Sigmoid colon (tissue), 7 donors: ENCODE results near the gene FRAT2. TPM values are rescaled to one million over a fixed set of nuclear protein-coding genes. Genes with fewer than 3 reads are reported as not detected.

Experiments
- DNase-seq: peaks from one replicate; pipeline ENCODE4 v3.0.0-alpha.2; 2019
- H3K27ac ChIP-seq, 4 donors: fragments of 200-600 bp; sonication (generic); one replicate each; pipeline ENCODE4 v1.5.1; 2016 to 2019; ENCODE audit warnings: mild to moderate bottlenecking in 1 of 4
- H3K27me3 ChIP-seq, 3 donors: fragments of 200-600 bp; sonication (generic); one replicate each; pipeline ENCODE4 v1.5.1; 2019; ENCODE audit warnings: mild to moderate bottlenecking in 1 of 3
- H3K36me3 ChIP-seq, 4 donors: fragments of 200-600 bp; sonication (generic); one replicate each; pipeline ENCODE4 v1.5.1; 2016 to 2019
- H3K4me1 ChIP-seq, 4 donors: fragments of 200-600 bp; sonication (generic); one replicate each; pipeline ENCODE4 v1.5.1; 2017 to 2019
- H3K4me3 ChIP-seq, 4 donors: fragments of 200-600 bp; sonication (generic); one replicate each; pipeline ENCODE4 v1.5.1; 2017 to 2019; ENCODE audit warnings: mild to moderate bottlenecking in 2 of 4, moderate library complexity in 1 of 4
- H3K9me3 ChIP-seq, 4 donors: fragments of 200-600 bp in 3 of 4; sonication (generic) in 3 of 4; one replicate each; pipeline versions ENCODE4 v1.5.1 to v1.6.1; 2013 to 2019
- EP300 ChIP-seq, 4 donors: sonication (generic); formaldehyde crosslinking; IDR thresholded peaks; one replicate each; pipeline ENCODE4 v1.6.1; 2017; ENCODE audit warnings: antibody characterized with exemption in 4 of 4
- POLR2A ChIP-seq, 2 donors: fragments of 450-650 bp; IDR thresholded peaks; one replicate each; pipeline ENCODE4 v1.6.1; 2016; ENCODE audit warnings: antibody characterized with exemption in 2 of 2, mild to moderate bottlenecking in 2 of 2, moderate library complexity in 2 of 2
- POLR2AphosphoS5 ChIP-seq, 4 donors: sonication (generic); formaldehyde crosslinking; IDR thresholded peaks; one replicate each; pipeline ENCODE4 v1.6.1; 2017; ENCODE audit warnings: antibody characterized with exemption in 4 of 4
- WGBS, 2 donors: extraction: QIAGEN DNeasy Blood & Tissue Kit; methylation state at CpG; one replicate each; pipeline ENCODE4 v1.1.7; 2013; 5-methylcytosine and 5-hydroxymethylcytosine counted together
- intact Hi-C: fragments of 100-400 bp; cut with DNase I; formaldehyde crosslinking; loops from one replicate; pipeline ENCODE4 v1.15.1; 2023
- polyA plus RNA-seq, 3 donors: library from polyadenylated mRNA; stranded (reverse); fragments of 200-250 nt; gene quantifications; one replicate each; pipeline ENCODE4 v1.2.3, GENCODE V29; 2013
- total RNA-seq, 4 donors: library from RNA; depleted of rRNA; stranded (reverse); fragments of >200 nt; gene quantifications; one replicate each; pipeline ENCODE4 v1.1.0, GENCODE V29; 2016
- TF ChIP-seq, protein P1 (sequence below), 4 experiments: fragments of 450-650 bp in 3 of 4; fragments of 200-600 bp in 1 of 4; IDR thresholded peaks; one replicate each; pipeline ENCODE4 v1.5.1; 2016 to 2019; ENCODE audit warnings: antibody characterized with exemption in 4 of 4, mild to moderate bottlenecking in 3 of 4, moderate library complexity in 2 of 4
- donor health status: healthy with polysubstance abuse.
- donor health status: Bipolar disorder and iron deficiency.
- donor health status: healthy.

FRAT2 gene
- total and polyA plus RNA-seq, 7 donors = 11.9 to 31.0 (median 18.9) TPM

DNA sequence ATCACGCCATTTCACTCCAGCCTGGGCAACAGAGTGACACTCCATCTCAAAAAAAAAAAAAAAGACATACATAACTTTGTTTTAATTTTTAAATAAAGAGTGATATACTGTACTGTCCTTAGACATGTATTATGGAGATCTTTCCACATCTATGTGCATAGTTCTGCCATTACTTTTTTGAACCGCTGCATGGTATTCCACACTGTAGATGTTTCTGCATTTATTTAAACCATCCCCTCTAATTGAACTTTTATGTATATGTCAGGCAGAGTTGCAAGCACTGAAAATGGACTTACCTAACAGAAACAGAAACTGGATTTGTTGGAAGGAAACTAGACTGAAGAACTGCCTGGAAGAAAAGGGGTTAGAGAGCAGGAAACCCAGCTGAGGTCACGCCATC lies 33.5 kb downstream of the FRAT2 start:
- H3K4me3 ChIP-seq = no peak overlapping the region
- no peaks in the 10 kb centered on the region for H3K27me3 ChIP-seq
- TF ChIP-seq POLR2AphosphoS5 (IDR thresholded peaks at IDR 0.05) = no peak
- TF ChIP-seq EP300 (IDR thresholded peaks at IDR 0.05) = no peak
- no peak for TF ChIP-seq POLR2A (IDR thresholded peaks at IDR 0.05)
- TF ChIP-seq, protein P1, sequence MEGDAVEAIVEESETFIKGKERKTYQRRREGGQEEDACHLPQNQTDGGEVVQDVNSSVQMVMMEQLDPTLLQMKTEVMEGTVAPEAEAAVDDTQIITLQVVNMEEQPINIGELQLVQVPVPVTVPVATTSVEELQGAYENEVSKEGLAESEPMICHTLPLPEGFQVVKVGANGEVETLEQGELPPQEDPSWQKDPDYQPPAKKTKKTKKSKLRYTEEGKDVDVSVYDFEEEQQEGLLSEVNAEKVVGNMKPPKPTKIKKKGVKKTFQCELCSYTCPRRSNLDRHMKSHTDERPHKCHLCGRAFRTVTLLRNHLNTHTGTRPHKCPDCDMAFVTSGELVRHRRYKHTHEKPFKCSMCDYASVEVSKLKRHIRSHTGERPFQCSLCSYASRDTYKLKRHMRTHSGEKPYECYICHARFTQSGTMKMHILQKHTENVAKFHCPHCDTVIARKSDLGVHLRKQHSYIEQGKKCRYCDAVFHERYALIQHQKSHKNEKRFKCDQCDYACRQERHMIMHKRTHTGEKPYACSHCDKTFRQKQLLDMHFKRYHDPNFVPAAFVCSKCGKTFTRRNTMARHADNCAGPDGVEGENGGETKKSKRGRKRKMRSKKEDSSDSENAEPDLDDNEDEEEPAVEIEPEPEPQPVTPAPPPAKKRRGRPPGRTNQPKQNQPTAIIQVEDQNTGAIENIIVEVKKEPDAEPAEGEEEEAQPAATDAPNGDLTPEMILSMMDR (IDR thresholded peaks at IDR 0.05) = no peak
- no peaks in the 10 kb centered on the region for H3K4me1 ChIP-seq
- WGBS, 2 donors = 93 to 97% methylated on average over 3 of the region's 3 CpGs
- intact Hi-C loops = no loop called here
- no peak for DNase-seq
- no peak overlapping the region for H3K27ac ChIP-seq
- no peaks in the 10 kb centered on the region for H3K36me3 ChIP-seq
- no peaks in the 10 kb centered on the region for H3K9me3 ChIP-seq

DNA sequence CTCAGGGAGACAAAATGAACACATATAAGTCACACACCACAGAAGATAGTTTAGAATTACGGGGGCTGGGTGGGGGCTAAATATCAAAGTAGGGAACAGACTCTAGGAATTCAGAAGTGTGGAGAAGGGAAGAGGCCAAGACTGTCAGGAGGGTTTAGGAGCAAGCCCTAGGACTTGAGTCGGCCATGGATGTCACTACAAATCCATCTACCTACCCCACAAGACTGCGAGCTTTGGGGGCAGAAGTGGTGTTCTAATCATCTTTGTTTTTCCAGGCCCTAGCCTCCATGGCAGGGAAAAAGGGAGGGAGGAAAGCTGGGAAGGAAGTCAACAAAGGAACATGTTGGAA lies 36.3 kb downstream of the FRAT2 start:
- no peak for TF ChIP-seq POLR2A (IDR thresholded peaks at IDR 0.05)
- TF ChIP-seq EP300 (IDR thresholded peaks at IDR 0.05) = no peak
- TF ChIP-seq, protein P1 (IDR thresholded peaks at IDR 0.05) = no peak
- no peak for TF ChIP-seq POLR2AphosphoS5 (IDR thresholded peaks at IDR 0.05)
- Histone ChIP-seq H3K27ac (no peak overlapping the region), H3K4me3 (no peak overlapping the region), H3K4me1 (no peaks in the 10 kb centered on the region), H3K27me3 (no peaks in the 10 kb centered on the region), H3K36me3 (no peaks in the 10 kb centered on the region), H3K9me3 (no peaks in the 10 kb centered on the region)
- WGBS, 2 donors = 86% methylated on average over 3 of the region's 3 CpGs
- intact Hi-C loops = no loop called here
- no peak for DNase-seq

DNA sequence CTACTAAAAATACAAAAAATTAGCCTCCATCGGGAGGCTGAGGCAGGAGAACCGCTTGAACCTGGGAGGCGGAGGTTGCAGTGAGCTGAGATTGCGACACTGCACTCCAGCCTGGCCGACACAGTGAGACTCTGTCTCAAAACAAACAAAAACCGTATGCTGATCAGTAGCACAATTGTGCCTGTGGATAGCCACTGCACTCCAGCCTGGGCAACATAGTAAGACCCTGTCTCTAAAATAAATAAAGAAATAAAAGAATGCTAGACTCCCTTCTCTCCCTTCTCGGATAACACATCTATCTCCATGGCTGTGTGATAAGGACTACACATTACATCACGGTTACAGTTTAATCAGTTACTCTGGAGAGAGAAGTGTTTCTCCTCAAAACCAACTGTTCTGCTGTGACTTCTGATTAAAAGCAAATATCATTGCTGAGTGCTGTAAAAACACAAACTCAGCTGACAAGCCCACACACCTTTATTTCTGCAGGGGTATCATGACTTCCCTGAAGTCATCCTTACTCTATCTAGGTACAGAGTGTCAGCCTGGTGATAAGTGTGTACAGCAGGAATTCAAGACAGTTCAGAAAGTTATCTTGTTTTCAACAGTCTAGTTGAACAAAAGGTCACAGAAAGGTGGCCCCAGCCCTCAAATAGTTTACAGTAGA lies 36.8 kb downstream of the FRAT2 start:
- WGBS, 2 donors = 53 to 80% methylated on average over 8 of the region's 8 CpGs
- Histone ChIP-seq H3K27ac (no peak overlapping the region), H3K9me3 (no peaks in the 10 kb centered on the region), H3K4me1 (peaks cover 0 to 4% (median 0%) of the 10 kb centered on the region in 4 donors), H3K27me3 (no peaks in the 10 kb centered on the region), H3K4me3 (no peak overlapping the region), H3K36me3 (no peaks in the 10 kb centered on the region)
- TF ChIP-seq POLR2AphosphoS5 (IDR thresholded peaks at IDR 0.05) (no peak), POLR2A (IDR thresholded peaks at IDR 0.05) (no peak), EP300 (IDR thresholded peaks at IDR 0.05) (no peak)
- TF ChIP-seq, protein P1 (IDR thresholded peaks at IDR 0.05) = no peak
- intact Hi-C loops = no loop called here
- DNase-seq = no peak

DNA sequence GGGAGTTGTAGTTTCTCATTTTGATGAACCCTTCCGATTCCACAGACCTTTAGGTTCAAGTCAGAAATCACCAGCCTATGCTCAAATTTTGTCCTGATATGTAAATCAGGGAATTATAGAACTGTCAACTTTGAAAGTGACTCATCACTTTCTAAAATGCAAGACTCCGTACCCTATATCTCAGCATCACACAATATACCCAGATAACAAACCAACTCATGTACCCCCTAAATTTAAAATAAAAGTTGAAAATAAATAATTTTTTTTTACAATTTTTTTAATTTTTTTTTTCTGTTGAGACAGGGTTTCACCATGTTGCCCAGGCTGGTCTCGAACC lies 41.7 kb downstream of the FRAT2 start:
- DNase-seq = no peak
- TF ChIP-seq EP300 (IDR thresholded peaks at IDR 0.05) = no peak
- TF ChIP-seq POLR2AphosphoS5 (IDR thresholded peaks at IDR 0.05) = no peak
- Histone ChIP-seq H3K9me3 (no peaks in the 10 kb centered on the region), H3K36me3 (peaks cover 0 to under 1% (median 0%) of the 10 kb centered on the region in 4 donors), H3K27me3 (no peaks in the 10 kb centered on the region), H3K4me3 (peak overlapping the region in 1 of 4 donors; percentile 88), H3K27ac (no peak overlapping the region), H3K4me1 (peaks cover 0 to 14% (median 5%) of the 10 kb centered on the region in 4 donors)
- 58 to 60% methylated on average over 3 of the region's 3 CpGs for WGBS, 2 donors
- intact Hi-C loops = loop anchor here (1.0 to 2.0 kb wide), 2 partner anchors 26 to 41 kb away; partner anchors contain the start of genes FRAT1 and FRAT2

DNA sequence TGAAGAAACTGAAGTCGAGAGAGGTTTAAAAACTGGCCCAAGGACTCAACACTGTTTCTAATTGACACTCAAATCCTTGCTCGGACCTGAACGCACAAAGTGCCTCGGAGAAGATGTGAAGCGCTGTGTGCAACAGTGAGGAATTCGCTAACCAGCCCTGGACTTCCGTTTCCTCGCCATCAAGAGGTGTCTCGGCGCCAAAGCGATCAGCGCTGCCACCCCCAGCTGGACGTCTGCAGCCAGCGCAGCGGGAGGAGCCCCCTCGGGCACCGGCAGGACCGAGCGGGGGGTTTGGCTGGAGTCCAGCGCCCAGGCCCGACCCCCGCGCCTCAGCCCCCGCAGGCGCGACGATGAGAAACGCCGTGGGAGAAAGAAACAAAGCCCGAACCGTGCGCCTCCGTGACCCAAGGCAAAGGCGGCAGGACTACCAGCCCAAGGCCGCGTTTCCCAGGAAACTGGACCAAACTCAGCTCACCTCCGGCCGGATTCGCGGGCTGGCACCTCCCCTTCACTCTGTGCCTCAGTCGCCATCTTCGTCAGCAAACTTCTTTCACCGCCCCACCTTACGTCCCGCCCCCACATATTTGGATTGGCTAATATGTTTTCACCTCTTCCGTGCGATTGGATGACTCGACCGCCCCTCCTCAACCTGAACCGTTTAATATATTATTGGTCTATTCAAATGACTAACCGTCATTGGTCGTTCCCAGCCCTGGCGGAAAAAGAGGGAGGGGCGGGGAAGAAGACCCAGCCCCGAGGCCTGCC lies 42.2 kb downstream of the FRAT2 start, which contains the start of gene ARHGAP19:
Gene ARHGAP19 (minus strand): TSS at position 541 of the 765 bp plus-strand sequence. CDS start 10 bp downstream, at position 531.
- Histone ChIP-seq H3K9me3 (no peaks in the 10 kb centered on the region), H3K4me1 (peaks cover 0 to 14% (median 5%) of the 10 kb centered on the region in 4 donors), H3K4me3 (peak within 1 kb of the TSS; percentile 61 to 89 (median 80)), H3K36me3 (peaks cover 0 to 6% (median 1%) of the 10 kb centered on the region in 4 donors), H3K27ac (peak within 1 kb of the TSS; percentile 88 to 97 (median 94)), H3K27me3 (no peaks in the 10 kb centered on the region)
- TF ChIP-seq POLR2AphosphoS5 (IDR thresholded peaks at IDR 0.05) (peak; percentile 36 to 82 (median 70)), EP300 (IDR thresholded peaks at IDR 0.05) (no peak), POLR2A (IDR thresholded peaks at IDR 0.05) (peak; percentile 18 to 71)
- TF ChIP-seq, protein P1 (IDR thresholded peaks at IDR 0.05) = no peak
- intact Hi-C loops = loop anchor here (1.0 to 2.0 kb wide), 2 partner anchors 27 to 42 kb away; partner anchors contain the start of genes FRAT1 and FRAT2
- WGBS, 2 donors = 0% methylated on average over 55 of the region's 55 CpGs
- peak; percentile 99 for DNase-seq
